ENCODE measurements around the gene USF2. TPM values are rescaled to one million over a fixed set of nuclear protein-coding genes. Genes with fewer than 3 reads are reported as not detected.

The USF2 gene
- total and polyA plus RNA-seq, 2 of the 8 experiments (the other 6 are each of a cell fraction or from before 2014, with no cell fraction given) = 74.1 to 109 TPM

DNA sequence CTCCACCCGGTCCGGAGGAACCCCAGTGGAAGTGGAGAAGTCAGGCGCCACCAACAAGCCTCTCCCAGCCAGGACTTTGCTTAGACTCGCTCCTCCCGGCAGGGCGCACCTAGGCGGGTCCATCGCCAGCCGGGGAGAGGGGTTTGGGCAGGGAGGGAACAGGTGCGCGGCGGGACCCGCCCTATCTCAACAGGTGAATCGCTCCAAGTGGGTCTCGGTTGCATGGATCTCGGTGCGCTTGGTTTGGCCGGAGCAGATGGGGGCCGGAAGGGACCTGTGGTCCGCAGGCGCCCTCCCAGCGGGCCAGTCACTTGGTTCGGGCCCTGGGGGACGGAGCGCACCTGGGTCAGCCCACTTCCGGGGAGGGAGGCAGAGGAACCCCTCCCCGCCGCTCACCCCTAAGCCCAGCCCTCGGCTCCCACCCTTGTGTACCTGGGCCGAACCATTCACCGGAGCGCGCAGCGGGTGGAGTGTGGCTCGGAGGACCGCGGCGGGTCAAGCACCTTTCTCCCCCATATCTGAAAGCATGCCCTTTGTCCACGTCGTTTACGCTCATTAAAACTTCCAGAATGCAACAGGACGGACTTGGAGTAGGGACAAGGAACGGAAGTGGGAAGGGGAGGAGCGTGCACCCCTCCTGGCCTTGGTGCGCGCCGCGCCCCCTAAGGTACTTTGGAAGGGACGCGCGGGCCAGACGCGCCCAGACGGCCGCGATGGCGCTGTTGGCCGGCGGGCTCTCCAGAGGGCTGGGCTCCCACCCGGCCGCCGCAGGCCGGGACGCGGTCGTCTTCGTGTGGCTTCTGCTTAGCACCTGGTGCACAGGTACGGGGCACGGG, 20.2 kb upstream of the USF2 start, which contains the start of gene LSR (continued):
- TF ChIP-seq, protein P1, sequence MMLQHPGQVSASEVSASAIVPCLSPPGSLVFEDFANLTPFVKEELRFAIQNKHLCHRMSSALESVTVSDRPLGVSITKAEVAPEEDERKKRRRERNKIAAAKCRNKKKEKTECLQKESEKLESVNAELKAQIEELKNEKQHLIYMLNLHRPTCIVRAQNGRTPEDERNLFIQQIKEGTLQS (IDR thresholded peaks at IDR 0.05; ENCODE audit: insufficient read depth, low read depth, low read length) = no peak
- TF ChIP-seq, protein P2, sequence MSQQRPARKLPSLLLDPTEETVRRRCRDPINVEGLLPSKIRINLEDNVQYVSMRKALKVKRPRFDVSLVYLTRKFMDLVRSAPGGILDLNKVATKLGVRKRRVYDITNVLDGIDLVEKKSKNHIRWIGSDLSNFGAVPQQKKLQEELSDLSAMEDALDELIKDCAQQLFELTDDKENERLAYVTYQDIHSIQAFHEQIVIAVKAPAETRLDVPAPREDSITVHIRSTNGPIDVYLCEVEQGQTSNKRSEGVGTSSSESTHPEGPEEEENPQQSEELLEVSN (IDR thresholded peaks at IDR 0.05) = no peak
- TF ChIP-seq SP4 (IDR thresholded peaks at IDR 0.05; ENCODE audit: low read length) = peak; percentile 90; the same call in 1 of the 2 replicates
- peak; percentile 99 for TF ChIP-seq TAF7 (optimal IDR thresholded peaks at IDR 0.05; ENCODE audit: borderline replicate concordance, low read depth, low read length)
- peak in 1 of 2 experiments; percentile 15; a peak in 1 of 4 replicates for TF ChIP-seq RAD21 (IDR thresholded peaks at IDR 0.05 in 1 of 2, conservative IDR thresholded peaks at IDR 0.05 in 1 of 2; ENCODE audit: low read depth in 2 of 2, low read length in 2 of 2)
- peak; percentile 83 for TF ChIP-seq GABPA (IDR thresholded peaks at IDR 0.05; ENCODE audit: borderline replicate concordance, insufficient read depth, low read length)
- peak; percentile 99 for TF ChIP-seq PHF8 (conservative IDR thresholded peaks at IDR 0.05; ENCODE audit: low read depth, low read length)
- TF ChIP-seq KDM4A (IDR thresholded peaks at IDR 0.05; ENCODE audit: low read depth, low read length, severe bottlenecking) = no peak
- no peak for TF ChIP-seq ASH2L (IDR thresholded peaks at IDR 0.05; ENCODE audit: low read length)
- TF ChIP-seq CREB1 (IDR thresholded peaks at IDR 0.05) = no peak
- no peak for TF ChIP-seq CTBP2 (IDR thresholded peaks at IDR 0.05; ENCODE audit: borderline replicate concordance, insufficient read depth, insufficient read length, low read length)
- no peak for TF ChIP-seq HDAC2 (IDR thresholded peaks at IDR 0.05; ENCODE audit: borderline replicate concordance in 1 of 2, low read depth in 2 of 2, low read length in 2 of 2)
- peak in 1 of 2 experiments; percentile 30; a peak in 1 of 4 replicates for TF ChIP-seq SIN3A (conservative IDR thresholded peaks at IDR 0.05 in 1 of 2, IDR thresholded peaks at IDR 0.05 in 1 of 2; ENCODE audit: low read depth in 1 of 2, low read length in 2 of 2)
- peak; percentile 88 for TF ChIP-seq YY1 (IDR thresholded peaks at IDR 0.05; ENCODE audit: low read depth, low read length)
- TF ChIP-seq CBX8 (IDR thresholded peaks at IDR 0.05; ENCODE audit: borderline replicate concordance, low read depth, low read length) = no peak
- peak; percentile 99 for TF ChIP-seq POLR2A (IDR thresholded peaks at IDR 0.05; ENCODE audit: control extremely low read depth in 1 of 2, low read depth in 2 of 2, low read length in 2 of 2)
- no peak for TF ChIP-seq NRF1 (IDR thresholded peaks at IDR 0.05; ENCODE audit: low read depth, low read length)
- TF ChIP-seq HDAC6 (IDR thresholded peaks at IDR 0.05; ENCODE audit: low read depth, low read length) = no peak
- no peak for TF ChIP-seq CHD2 (IDR thresholded peaks at IDR 0.05; ENCODE audit: low read length)
- no peak for TF ChIP-seq ZNF274 (IDR thresholded peaks at IDR 0.05; ENCODE audit: borderline replicate concordance, extremely low read depth, low read length)

Measured in H1 (cell line).